GM18870 (cell line): ENCODE data around the gene HTT.

Source experiments
- ATAC-seq: cut with Tn5 transposase; IDR thresholded peaks from one replicate; pipeline ENCODE4 v1.9.1; 2021; ENCODE audit warnings: moderate library complexity; ENCODE audit not compliant: unreplicated experiment

Gene HTT

DNA sequence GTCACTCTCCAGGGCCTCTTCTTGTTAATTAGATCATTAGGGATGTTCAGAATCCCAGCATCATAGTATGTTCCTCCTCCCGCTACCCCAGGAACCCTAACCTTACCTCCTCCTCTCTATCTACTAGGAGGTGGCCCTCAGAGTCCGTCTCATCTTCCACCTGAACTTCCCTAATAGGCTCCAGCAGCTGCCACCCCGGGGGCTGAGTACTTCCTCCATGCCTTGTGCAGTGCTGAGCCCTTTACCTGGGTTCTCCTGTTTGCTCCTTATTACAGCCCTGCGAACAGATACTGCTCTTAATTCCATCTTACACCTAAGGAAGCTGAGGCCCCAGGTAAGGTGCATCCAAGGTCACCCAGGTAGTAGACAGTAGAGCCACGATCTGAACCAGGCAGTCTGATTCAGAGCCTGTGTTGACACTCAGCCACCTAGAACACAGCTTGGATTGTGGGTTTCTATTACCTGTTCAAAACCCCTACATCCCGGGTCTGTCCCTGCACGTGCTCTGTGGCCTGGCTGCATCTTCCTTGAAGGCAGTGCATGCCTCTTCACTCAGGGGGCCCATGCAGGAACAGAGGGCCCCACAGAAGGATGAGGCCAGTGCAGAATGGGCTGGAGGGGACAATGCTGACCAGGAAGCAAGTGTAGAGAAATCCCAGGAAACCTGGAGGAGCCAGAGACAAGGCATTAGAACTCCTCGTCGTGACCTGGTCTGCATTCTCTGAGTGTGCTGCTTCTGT lies 123.1 kb downstream of the HTT start:
- no peak for ATAC-seq

DNA sequence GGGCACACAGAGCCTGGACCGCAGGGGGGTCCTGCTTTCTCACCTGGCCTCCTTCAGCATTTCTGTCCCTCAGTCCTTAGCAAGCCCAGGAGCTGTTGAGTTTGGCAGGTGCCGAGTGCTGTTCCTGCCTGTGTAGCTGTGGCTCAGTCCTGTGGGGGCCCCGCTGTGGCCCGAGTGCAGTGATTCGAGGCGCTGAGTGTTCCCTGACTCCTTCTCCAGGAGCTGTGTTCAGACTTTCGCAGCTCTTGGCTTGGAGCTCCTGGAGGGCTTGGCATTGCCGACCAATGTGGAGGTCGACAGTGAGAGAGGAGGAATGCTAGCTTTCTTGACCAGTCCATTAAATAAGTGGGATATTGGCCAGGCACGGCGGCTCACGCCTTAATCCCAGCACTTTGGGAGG lies 124.4 kb downstream of the HTT start:
- ATAC-seq: no peak

DNA sequence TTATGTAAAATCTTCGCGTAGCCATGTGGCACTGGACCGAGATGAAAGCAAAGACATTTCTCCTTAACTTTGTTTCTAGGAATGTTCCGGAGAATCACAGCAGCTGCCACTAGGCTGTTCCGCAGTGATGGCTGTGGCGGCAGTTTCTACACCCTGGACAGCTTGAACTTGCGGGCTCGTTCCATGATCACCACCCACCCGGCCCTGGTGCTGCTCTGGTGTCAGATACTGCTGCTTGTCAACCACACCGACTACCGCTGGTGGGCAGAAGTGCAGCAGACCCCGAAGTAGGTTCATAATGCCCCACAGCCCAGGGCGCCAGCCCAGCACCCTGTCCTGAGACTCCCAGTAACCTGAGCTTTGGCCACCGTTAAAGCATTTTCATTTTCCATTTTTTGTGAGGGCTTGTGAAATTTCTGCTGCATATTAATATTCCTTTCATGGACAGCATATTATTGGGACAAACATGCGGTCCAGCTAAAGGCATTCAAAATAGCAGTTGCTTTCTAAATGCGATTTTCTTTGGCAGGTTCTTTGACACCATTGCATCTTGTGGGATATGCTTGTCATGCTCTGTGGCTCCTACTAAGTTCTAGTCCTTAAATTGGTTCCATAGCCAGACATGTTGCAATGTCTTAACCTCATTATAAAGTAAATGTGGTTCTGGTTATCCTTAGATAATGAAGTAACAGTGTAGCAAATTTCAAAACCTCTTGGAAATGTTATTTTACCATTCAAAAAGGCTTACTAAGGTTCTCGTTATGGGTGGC lies 125.4 kb downstream of the HTT start:
- ATAC-seq: no peak

DNA sequence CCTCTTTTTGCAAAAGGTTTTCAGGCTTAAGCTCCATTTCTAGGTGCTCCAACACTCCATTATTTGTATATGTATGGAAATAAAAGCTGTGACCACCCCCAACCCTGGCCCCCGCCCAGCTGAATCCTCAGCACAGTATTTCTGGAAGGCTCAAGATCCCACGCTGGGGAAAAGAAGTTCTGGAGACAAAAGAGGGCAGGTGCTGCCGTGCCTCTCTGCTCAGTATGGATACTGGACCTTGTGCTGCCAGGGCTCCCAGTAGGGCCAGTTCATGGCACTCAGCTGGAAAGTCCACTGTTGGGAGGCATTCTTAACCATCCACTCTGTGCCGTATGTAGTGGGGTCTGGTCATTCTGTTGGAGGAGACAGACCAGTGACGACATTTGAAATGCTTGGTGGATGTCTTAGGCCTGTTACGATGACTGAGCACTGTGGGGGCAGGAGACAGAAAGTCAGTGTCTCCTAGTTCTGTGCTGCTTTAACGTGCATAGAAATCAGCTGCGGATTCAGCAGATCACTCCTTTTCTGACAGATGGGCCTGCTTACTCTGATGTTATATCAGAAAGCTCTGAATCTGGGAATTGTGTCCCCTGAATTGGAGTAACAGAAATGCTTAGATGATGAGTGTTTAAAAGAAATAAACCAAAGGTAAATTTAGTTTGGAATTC lies 126.1 kb downstream of the HTT start:
- no peak for ATAC-seq

DNA sequence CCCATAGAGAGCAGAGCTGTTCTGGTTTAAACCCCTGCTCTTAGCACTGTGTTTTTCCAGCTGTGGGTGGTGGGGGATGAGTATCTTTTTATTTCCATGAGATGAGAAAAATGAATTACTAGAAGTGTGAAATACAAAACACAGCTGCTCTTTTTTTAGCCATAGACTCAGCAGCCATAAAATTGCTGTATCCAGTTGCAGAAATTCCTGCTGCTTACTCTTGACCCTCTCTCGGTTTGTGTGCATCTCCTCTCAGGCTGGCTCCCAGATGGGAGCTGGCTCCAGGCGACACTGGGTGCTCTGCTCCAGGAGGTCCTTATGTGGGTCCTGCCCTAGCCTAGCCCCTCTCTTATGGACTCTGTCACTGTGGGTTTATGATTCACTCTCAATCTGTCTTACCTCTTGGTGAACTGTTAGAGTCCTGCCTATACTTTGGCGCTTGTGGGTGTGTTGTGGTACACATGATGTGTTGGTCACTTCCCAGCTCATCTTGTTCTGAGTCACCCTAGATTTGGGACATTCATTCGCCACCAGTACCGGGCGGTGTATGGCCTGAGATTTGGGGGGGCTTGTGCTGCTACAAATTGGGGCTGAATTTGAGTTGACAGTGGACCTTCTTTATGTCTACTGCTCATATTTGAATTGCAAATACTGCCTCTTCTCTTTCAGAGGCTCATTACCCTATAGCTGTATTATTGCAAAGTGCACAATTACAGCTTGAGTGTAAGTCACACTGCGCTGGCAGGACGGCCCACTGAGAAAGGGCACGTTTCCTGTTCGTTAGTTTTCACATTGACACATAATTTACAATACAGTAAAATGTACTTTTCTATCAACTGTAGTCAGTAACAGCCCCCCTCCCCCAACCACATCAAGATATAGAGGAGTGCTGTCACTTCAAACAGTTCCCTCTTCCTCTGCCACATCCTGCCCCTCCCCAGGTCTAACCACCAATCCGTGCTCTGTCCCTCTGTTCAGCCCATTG lies 127.5 kb downstream of the HTT start:
- peak; percentile 74 for ATAC-seq

DNA sequence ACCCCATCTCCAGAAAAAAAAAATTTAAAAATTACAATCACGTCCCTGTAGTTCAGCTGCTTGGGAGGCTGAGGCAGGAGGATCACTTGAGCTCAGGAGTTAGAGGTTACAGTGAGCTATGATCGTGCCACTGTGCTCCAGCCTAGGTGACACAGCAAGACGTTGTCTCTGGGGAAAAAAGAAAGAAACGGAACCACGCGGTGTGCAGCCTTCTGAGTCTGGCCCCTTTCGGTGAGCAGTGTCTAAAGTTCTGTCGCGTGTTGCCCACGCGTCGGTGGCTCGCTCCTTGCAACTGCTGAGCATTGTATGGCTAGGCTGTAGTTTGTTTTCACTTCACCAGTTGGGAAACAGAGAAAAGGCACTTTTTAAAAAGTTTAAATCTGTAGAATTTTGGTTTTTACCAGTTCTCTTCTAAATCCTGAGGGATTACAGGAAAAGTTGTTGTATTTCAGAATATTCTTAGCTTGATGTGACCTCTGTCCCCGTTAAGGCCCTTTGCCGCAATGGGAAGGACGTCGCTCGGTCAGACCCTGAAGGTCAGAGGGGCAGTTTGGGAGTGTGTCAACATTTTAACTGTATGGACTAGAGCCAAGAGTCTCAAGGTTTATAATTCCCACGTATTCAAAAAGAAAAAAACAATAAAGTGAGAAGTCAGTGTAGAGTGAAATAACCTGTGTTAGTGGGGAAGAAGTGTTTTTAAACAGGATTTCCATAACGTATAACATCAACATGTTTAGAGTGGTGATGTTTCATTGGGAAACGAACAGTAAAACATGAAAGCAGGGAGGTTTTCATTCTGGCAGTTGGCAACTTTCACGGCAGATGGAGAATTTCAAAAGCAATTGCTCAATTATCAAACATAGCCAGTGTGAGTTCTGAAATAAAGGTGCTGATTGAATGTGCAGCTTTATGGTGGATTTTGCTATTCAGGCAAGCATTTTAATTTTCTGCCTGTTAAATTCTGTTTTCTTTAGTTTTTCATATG lies 128.6 kb downstream of the HTT start:
- no peak for ATAC-seq

DNA sequence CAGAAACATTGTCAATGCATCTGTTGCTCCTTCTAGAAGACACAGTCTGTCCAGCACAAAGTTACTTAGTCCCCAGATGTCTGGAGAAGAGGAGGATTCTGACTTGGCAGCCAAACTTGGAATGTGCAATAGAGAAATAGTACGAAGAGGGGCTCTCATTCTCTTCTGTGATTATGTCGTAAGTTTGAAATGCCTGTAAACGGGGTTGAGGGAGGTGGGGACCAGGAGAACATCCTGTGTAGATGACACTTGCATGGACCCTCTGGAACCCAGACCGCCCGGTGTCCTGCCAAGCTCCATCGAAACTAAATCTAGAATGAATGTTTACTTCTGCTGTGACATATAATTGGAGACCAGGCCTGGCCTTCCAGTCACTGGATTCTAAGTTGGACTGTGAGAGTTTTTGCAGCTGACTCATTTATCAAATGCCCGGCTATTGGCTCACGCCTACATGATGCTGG lies 129.5 kb downstream of the HTT start:
- ATAC-seq: no peak

DNA sequence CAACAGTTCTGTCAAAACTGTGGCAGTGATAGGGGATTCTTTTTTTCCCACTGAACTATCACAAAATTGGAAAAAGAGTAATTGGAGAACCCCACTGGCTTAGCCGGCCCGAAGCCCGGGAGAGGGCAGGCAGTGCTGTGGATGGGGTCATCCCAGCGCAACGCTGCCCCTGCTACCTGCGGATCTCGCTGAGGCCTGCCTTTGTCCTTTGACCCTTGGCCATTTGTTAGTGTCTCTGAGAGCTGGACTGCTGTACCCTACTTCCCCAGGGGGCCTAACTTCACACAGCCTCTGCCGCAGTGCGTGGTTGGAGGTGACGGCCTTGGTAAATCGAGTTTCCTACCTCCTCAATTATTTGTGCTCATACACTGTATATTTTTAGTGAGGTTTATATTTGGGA lies 131.5 kb downstream of the HTT start:
- no peak for ATAC-seq

DNA sequence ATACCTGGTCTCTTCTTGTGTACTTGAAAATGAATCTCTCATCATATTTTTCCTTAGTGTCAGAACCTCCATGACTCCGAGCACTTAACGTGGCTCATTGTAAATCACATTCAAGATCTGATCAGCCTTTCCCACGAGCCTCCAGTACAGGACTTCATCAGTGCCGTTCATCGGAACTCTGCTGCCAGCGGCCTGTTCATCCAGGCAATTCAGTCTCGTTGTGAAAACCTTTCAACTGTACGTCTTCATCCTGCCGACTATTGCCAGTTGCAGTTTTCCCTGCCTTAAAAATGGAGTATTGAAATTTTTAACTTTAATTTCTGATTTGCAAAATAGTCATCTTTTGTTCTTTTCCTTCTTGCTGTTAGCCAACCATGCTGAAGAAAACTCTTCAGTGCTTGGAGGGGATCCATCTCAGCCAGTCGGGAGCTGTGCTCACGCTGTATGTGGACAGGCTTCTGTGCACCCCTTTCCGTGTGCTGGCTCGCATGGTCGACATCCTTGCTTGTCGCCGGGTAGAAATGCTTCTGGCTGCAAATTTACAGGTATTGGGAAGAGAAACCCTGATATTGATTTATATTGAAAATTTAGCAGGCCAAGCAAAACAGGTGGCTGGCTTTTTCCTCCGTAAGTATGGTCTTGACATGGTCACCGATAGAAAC lies 132.1 kb downstream of the HTT start:
- ATAC-seq: no peak

DNA sequence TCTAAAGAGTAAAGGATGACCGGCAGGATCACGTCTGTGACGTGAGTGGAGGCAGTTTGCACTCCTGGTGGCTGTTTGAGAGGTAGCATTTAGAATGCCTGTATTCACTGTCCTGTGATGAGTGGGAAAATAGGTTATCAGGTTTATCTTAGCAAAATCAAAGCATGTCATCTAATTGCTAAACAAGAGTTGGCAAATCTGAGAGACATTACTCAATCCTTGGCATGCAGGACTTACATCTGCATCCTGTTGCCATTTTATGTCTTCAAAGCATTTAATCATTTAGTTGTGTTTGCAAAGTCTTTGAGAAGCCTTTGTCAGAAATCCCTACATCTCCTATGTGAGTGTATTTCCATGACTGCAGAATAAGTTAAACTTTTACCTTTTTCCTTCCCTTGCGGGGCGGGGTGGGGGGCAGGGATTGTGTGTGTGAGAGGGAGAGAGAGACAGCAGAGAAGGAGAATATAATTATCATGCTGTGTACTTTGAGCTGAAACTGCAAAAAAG lies 133.1 kb downstream of the HTT start:
- ATAC-seq: no peak

DNA sequence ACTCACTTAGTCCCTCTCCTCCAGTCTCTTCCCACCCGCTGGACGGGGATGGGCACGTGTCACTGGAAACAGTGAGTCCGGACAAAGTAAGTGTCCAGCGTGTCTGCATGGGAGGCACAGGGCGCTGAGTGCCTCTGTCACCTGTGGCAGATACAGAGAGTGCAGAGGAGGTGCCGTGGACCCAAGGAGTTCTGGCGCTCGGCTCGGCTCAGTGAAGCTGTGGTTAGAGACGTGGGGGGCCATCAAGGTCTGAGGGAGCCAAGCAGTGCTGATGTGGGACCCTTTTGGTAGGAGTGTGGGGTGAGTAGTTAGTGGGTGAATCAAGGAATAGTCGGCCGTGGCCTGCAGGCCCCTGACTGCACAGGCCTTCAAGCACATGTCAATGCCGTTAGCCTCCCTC lies 134.3 kb downstream of the HTT start:
- ATAC-seq: no peak

DNA sequence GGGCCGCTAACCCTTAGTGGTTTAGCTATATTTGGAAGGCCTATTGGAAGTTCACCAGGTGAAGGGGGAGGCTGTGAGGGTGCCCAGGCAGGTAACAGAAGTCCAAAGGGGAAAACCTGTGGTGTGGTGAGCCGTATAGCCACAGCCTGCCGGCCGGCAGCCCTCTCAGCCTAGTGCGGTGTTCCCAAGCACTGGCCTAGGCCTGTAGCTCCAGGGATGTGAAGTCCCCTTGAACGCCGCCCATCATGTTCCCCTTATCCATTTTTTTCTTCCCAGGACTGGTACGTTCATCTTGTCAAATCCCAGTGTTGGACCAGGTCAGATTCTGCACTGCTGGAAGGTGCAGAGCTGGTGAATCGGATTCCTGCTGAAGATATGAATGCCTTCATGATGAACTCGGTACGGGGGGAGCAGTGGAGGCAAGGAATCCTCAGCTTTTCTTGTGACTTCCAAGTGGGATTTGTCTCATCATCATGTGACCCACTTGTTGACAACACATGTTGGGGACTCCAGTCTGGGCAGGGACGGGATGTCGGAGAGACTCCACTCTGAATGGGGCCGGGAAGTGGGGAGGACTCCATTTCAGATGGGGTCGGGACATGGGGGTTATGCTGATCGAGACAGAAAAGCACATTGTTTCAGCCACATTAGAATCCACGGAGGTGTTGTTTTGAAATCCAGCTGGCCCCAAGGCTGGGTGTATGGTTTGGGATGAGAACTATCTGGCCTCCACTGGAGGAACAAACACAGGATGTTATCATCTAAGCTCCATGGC lies 135.3 kb downstream of the HTT start:
- ATAC-seq: no peak

DNA sequence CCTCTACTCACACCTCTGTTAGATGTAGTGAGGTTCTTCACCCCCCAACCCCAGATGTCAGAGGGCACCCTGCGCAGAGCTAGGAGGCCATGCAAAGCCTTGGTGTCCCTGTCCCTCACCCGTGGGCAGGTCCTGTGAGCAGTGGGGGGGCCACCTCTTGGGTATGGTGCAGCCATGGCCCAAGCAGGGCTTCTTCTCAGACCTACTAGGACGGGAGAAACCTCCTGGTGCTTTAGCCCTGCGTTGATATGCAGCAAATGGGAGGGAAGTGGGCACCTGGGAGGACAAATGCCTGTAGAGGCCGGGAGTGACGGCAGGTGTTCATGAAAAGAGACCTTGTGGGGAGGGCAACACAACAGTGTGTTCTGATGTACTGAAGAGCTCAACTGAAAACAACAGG lies 136.0 kb downstream of the HTT start:
- ATAC-seq: no peak

DNA sequence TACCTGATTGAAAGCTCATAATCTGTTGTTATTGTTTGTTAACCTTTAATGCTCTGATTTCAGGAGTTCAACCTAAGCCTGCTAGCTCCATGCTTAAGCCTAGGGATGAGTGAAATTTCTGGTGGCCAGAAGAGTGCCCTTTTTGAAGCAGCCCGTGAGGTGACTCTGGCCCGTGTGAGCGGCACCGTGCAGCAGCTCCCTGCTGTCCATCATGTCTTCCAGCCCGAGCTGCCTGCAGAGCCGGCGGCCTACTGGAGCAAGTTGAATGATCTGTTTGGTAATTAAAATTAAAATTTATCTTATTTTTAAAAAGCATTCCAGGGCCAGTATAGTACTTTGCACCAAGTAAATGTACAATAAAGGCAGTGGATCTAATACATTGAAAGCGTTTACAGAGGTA lies 137.4 kb downstream of the HTT start:
- ATAC-seq: no peak

DNA sequence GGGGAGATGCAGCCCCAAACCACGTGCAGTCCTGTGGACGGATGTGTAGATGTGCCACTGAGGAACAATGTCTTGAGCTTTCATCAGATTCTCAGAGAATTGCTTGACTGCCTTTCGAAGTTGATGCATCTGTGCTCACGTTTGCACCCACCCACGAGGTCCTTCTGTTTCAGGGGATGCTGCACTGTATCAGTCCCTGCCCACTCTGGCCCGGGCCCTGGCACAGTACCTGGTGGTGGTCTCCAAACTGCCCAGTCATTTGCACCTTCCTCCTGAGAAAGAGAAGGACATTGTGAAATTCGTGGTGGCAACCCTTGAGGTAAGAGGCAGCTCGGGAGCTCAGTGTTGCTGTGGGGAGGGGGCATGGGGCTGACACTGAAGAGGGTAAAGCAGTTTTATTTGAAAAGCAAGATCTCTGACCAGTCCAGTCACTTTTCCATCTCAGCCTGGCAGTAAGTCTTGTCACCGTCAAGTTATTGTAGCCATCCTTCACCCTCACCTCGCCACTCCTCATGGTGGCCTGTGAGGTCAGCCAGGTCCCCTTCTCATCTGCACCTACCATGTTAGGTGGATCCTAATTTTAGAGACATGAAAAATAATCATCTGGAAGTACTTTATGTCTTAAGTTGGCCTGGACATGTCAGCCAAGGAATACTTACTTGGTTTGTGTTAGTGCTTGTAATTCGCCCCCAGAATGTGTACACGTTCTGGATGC lies 138.1 kb downstream of the HTT start:
- ATAC-seq: no peak

DNA sequence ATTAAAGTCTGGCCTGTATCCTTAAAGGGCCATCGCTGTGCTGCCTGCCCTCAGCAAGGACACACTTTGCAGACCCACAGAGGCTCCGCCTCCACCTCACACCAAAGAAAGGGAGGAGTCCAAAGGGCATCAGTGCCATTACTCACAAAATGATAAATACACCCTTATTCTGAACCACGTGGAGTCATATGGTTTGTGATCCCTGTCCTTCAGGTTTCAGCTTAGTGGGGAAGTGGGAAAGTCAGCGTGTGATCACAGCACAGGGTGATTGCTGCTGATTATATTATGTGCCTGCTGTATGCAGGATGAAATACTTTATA lies 138.6 kb downstream of the HTT start:
- ATAC-seq: no peak

DNA sequence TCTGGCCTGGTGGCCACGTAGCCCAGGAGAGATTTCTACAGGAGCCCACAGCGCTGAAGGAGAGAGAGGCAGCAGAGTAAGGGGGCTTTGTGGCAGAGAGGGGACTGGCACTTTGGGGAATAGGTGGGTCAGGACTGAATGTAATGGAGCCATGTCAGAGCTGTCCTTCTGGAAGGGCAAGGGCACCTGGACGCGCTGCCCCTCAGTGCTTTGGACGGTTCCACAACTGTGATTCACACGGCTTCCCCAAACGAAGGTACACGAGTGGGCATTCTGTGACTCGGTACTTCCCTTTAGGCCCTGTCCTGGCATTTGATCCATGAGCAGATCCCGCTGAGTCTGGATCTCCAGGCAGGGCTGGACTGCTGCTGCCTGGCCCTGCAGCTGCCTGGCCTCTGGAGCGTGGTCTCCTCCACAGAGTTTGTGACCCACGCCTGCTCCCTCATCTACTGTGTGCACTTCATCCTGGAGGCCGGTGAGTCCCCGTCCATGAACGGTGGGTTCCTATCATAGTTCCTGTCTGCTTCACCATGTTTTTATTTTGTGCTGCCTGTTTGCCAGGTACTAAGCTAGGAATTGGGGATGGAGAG lies 139.3 kb downstream of the HTT start:
- no peak for ATAC-seq
